SK-N-SH (cell line): ENCODE data around the gene C11orf91.
"Not testable (repeated sequence)": the region's sequence is repeated elsewhere in the genome, so short reads cannot be mapped to it uniquely, and the experiment has no call there.

Experiments
- CTCF ChIP-seq: fragments of 200-600 bp; sonication (generic); IDR thresholded peaks from 2 replicates; pipeline ENCODE4 v1.6.1; 2017; ENCODE audit warnings: antibody characterized with exemption, mild to moderate bottlenecking, moderate library complexity
- EP300 ChIP-seq, 2 experiments: IDR thresholded peaks; 2 replicates each; pipeline versions ENCODE4 v1.4.0 to v1.6.1; 2012; ENCODE audit warnings: borderline replicate concordance in 1 of 2, low read depth in 1 of 2, low read length in 1 of 2
- EZH2phosphoT487 ChIP-seq: fragments of 200-600 bp; sonication (generic); IDR thresholded peaks from 2 replicates; pipeline ENCODE4 v1.6.1; 2017; ENCODE audit warnings: low read depth, mixed run types, mild to moderate bottlenecking, antibody characterized with exemption, moderate library complexity, borderline replicate concordance
- GATA2 ChIP-seq: sonication (generic); formaldehyde crosslinking; IDR thresholded peaks from 2 replicates; pipeline ENCODE4 v1.5.0; 2020; ENCODE audit warnings: mild to moderate bottlenecking, missing genetic modification reagents
- JUND ChIP-seq: IDR thresholded peaks from 2 replicates; pipeline ENCODE4 v1.4.0; 2012
- NFIC ChIP-seq: IDR thresholded peaks from 2 replicates; pipeline ENCODE4 v1.4.0; 2012; ENCODE audit warnings: borderline replicate concordance
- RFX5 ChIP-seq: IDR thresholded peaks from 2 replicates; pipeline ENCODE4 v1.6.1; 2012; ENCODE audit warnings: mild to moderate bottlenecking, improper control_type of control experiment, low read length
- TAF1 ChIP-seq: IDR thresholded peaks from 2 replicates; pipeline ENCODE4 v1.6.1; 2012; ENCODE audit warnings: low read depth, mild to moderate bottlenecking, low read length, moderate library complexity, borderline replicate concordance
- USF1 ChIP-seq: IDR thresholded peaks from 2 replicates; pipeline ENCODE4 v1.4.0; 2012; ENCODE audit warnings: low read depth, borderline replicate concordance

GRCh38 chr11:33727539-33727938 lies 26.9 kb upstream of the C11orf91 start:
- not testable (repeated sequence) for TF ChIP-seq NFIC; CTCF; EP300 (IDR thresholded peaks at IDR 0.05; ENCODE audit: borderline replicate concordance in 1 of 2, low read depth in 1 of 2, low read length in 1 of 2); USF1; GATA2; RFX5; EZH2phosphoT487; JUND; TAF1
